DMS 273 treated with DMSO at 0.1 percent for 48 hours (cell line): ENCODE measurements around the gene ETDB.
"Not testable (repeated sequence)": the region's sequence is repeated elsewhere in the genome, so short reads cannot be mapped to it uniquely, and the experiment has no call there.

Experiments used
- DNase-seq: peaks from one replicate; lab custom pipeline; 2025; lab: John Stamatoyannopoulos, UW

Gene ETDB

GRCh38 chrX:135120056-135120576, at the start of gene ETDB:
ETDB (minus strand) TSS chrX:135120526; CDS start chrX:135119261, 1,265 bp downstream.
- DNase-seq: not testable (repeated sequence)

GRCh38 chrX:135169534-135169933, 49.2 kb upstream of the ETDB start:
- not testable (repeated sequence) for DNase-seq

GRCh38 chrX:135168486-135168885, 48.2 kb upstream of the ETDB start:
- no peak for DNase-seq

- not testable (repeated sequence) for DNase-seq
Measured at GRCh38 chrX:135154688-135155087, 34.4 kb upstream of the ETDB start.

GRCh38 chrX:135126145-135126544, 5.8 kb upstream of the ETDB start:
- DNase-seq: not testable (repeated sequence)

- DNase-seq: not testable (repeated sequence)
Measured at GRCh38 chrX:135116064-135116463, 4.3 kb downstream of the ETDB start.

GRCh38 chrX:135114392-135114791, 5.9 kb downstream of the ETDB start:
- no peak for DNase-seq

GRCh38 chrX:135112743-135113142, 7.6 kb downstream of the ETDB start:
- no peak for DNase-seq

- no peak for DNase-seq
Measured at GRCh38 chrX:135112096-135112729, 8.1 kb downstream of the ETDB start.

GRCh38 chrX:135109554-135109953, 10.8 kb downstream of the ETDB start:
- no peak for DNase-seq

GRCh38 chrX:135099493-135099783, 20.9 kb downstream of the ETDB start:
- no peak for DNase-seq

- DNase-seq: not testable (repeated sequence)
Measured at GRCh38 chrX:135097196-135097744, 23.1 kb downstream of the ETDB start.

- DNase-seq: no peak
Measured at GRCh38 chrX:135095715-135096114, 24.6 kb downstream of the ETDB start.

- DNase-seq: no peak
Measured at GRCh38 chrX:135094726-135095125, 25.6 kb downstream of the ETDB start.

GRCh38 chrX:135089126-135089525, 31.2 kb downstream of the ETDB start:
- DNase-seq: no peak

GRCh38 chrX:135087867-135088266, 32.5 kb downstream of the ETDB start:
- peak; percentile 86 for DNase-seq

GRCh38 chrX:135086197-135086854, 34.0 kb downstream of the ETDB start:
- peak; percentile 73 for DNase-seq

- no peak for DNase-seq
Measured at GRCh38 chrX:135081693-135082404, 38.5 kb downstream of the ETDB start.
